OCI-LY3 (cell line): ENCODE results near the gene MAIP1.

ENCODE experiments used
- H2AFZ ChIP-seq: fragments of 200-600, 300-600 bp; shearing (Covaris generic); 2 replicates; pipeline ENCODE4 v1.6.0; 2014; ENCODE audit warnings: antibody characterized with exemption, low read depth, low read length
- H3K27ac ChIP-seq: fragments of 200-600, 300-600 bp; sonication (generic); 2 replicates; pipeline ENCODE4 v1.5.1; 2014; ENCODE audit warnings: mild to moderate bottlenecking, low read length, moderate library complexity, mixed read lengths
- H3K27me3 ChIP-seq: fragments of 200-600, 300-600 bp; sonication (generic); 2 replicates; pipeline ENCODE4 v1.6.1; 2014; ENCODE audit warnings: low read depth, low read length, mixed read lengths
- H3K36me3 ChIP-seq: fragments of 200-600, 300-600 bp; sonication (generic); replicated peaks from 2 replicates; pipeline ENCODE3; 2014; ENCODE audit warnings: low read depth, low read length, mixed read lengths
- H3K4me1 ChIP-seq: fragments of 300-600, 200-600 bp; sonication (generic); 2 replicates; pipeline ENCODE4 v1.6.1; 2014; ENCODE audit warnings: low read length, mixed read lengths
- H3K4me2 ChIP-seq: fragments of 200-600, 300-600 bp; sonication (generic); 2 replicates; pipeline ENCODE4 v1.6.1; 2014; ENCODE audit warnings: low read length, mixed read lengths
- H3K4me3 ChIP-seq: fragments of 300-600, 200-600 bp; sonication (generic); 2 replicates; pipeline ENCODE4 v1.5.1; 2014; ENCODE audit warnings: antibody characterized with exemption, mild to moderate bottlenecking, low read length, moderate library complexity
- H3K79me2 ChIP-seq: fragments of 300-600, 200-600 bp; shearing (Covaris generic); 2 replicates; pipeline ENCODE4 v1.6.1; 2014; ENCODE audit warnings: mild to moderate bottlenecking, low read length, mixed read lengths
- H3K9ac ChIP-seq: fragments of 300-600, 200-600 bp; shearing (Covaris generic); 2 replicates; pipeline ENCODE4 v1.6.0; 2014; ENCODE audit warnings: mild to moderate bottlenecking, low read length, moderate library complexity
- H3K9me3 ChIP-seq: fragments of 200-600, 300-600 bp; shearing (Covaris generic); 2 replicates; pipeline ENCODE4 v1.6.1; 2014; ENCODE audit warnings: low read length, mixed read lengths; ENCODE audit not compliant: insufficient read depth
- H4K20me1 ChIP-seq: fragments of 200-600, 300-600 bp; sonication (generic); 2 replicates; pipeline ENCODE4 v1.6.1; 2016; ENCODE audit warnings: low read length, mixed read lengths; ENCODE audit not compliant: insufficient read depth
- EZH2phosphoT487 ChIP-seq: fragments of 200-600 bp; shearing (Covaris generic); IDR thresholded peaks from 2 replicates; pipeline ENCODE4 v1.6.1; 2018; ENCODE audit warnings: antibody characterized with exemption, mixed run types, low read depth
- TF ChIP-seq, protein P1 (sequence below): fragments of 200-600, 300-600 bp; sonication (generic); IDR thresholded peaks from 2 replicates; pipeline ENCODE4 v1.5.1; 2014; ENCODE audit warnings: antibody characterized with exemption, low read length, low read depth

MAIP1 gene

DNA sequence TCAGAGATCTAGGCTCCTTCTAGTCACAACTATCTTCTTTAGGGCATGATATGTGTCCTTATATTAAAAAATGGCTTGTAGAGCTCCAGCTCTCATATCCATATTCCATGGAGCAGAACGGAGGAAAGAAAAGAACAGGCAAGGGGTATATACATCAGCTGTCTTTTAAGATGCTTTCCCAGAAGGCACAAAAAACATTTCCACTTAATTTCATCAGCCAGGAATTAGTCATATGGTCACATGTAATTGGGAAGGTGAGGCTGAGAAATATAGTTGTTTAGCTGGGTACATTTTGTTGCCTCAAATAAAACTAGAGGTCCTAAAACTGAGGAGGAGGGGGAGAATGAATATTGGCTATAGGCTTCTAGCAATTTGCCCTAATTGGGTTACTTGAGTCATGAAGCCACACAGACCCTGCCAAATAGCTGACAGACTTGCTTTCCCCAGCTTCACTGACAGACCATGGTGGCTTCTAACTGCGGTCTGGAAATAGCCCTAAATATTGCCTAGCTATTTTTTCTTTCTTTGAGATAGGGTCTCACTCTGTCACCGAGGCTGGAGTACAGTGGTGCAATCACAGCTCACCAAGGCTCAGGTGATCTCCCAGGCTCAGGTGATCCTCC is 20.0 kb downstream of the MAIP1 start:
- Histone ChIP-seq H3K36me3 (peaks cover 3% of the 10 kb centered on the region), H3K4me1 (peaks cover 11% of the 10 kb centered on the region), H3K9ac (no peak overlapping the region), H4K20me1 (no peaks in the 10 kb centered on the region), H3K4me3 (no peak overlapping the region), H3K9me3 (no peaks in the 10 kb centered on the region), H3K79me2 (no peaks in the 10 kb centered on the region), H3K27ac (no peak overlapping the region), H3K27me3 (no peaks in the 10 kb centered on the region), H2AFZ (no peak overlapping the region), H3K4me2 (no peak overlapping the region)
- TF ChIP-seq, protein P1, sequence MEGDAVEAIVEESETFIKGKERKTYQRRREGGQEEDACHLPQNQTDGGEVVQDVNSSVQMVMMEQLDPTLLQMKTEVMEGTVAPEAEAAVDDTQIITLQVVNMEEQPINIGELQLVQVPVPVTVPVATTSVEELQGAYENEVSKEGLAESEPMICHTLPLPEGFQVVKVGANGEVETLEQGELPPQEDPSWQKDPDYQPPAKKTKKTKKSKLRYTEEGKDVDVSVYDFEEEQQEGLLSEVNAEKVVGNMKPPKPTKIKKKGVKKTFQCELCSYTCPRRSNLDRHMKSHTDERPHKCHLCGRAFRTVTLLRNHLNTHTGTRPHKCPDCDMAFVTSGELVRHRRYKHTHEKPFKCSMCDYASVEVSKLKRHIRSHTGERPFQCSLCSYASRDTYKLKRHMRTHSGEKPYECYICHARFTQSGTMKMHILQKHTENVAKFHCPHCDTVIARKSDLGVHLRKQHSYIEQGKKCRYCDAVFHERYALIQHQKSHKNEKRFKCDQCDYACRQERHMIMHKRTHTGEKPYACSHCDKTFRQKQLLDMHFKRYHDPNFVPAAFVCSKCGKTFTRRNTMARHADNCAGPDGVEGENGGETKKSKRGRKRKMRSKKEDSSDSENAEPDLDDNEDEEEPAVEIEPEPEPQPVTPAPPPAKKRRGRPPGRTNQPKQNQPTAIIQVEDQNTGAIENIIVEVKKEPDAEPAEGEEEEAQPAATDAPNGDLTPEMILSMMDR: no peak
- no peak for TF ChIP-seq EZH2phosphoT487

- Histone ChIP-seq H3K4me3 (no peak overlapping the region), H3K4me2 (no peak overlapping the region), H2AFZ (no peak overlapping the region), H3K4me1 (peaks cover 11% of the 10 kb centered on the region), H3K9me3 (no peaks in the 10 kb centered on the region), H3K79me2 (no peaks in the 10 kb centered on the region), H4K20me1 (no peaks in the 10 kb centered on the region), H3K27ac (no peak overlapping the region), H3K36me3 (peaks cover 3% of the 10 kb centered on the region), H3K9ac (no peak overlapping the region), H3K27me3 (no peaks in the 10 kb centered on the region)
- TF ChIP-seq, protein P1: no peak
- no peak for TF ChIP-seq EZH2phosphoT487
Measured at GRCh38 chr2:199977984-199978415, 22.6 kb downstream of the MAIP1 start.

DNA sequence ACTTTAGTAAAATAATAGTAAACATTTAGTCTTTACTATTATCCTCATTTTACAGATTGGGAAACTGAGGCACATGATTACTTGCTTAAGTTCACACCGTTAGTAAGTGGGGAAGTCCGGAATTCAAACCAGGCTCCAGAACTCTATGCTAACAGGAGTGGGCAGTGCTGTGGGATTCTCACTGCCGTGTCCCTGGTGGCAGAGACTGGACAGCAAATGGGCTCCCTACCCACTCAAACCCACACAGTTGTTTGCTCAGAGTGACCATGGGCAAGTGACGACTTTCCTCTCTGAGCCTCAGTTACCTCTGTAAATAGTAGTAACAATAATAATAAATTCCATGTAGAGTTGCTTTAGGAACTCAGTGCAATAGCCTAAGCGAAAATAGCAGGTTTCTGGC is 24.0 kb downstream of the MAIP1 start:
- no peaks in the 10 kb centered on the region for H3K79me2 ChIP-seq
- H3K27ac ChIP-seq: no peak overlapping the region
- H3K9ac ChIP-seq: no peak overlapping the region
- peak overlapping the region; percentile 51; the same call in 1 of the 2 replicates for H3K4me3 ChIP-seq
- H4K20me1 ChIP-seq: no peaks in the 10 kb centered on the region
- H3K4me1 ChIP-seq: peaks cover 11% of the 10 kb centered on the region
- no peaks in the 10 kb centered on the region for H3K9me3 ChIP-seq
- peaks cover 2% of the 10 kb centered on the region for H3K36me3 ChIP-seq
- no peaks in the 10 kb centered on the region for H3K27me3 ChIP-seq
- 0 out of 2 replicates have a peak overlapping the region, but pooled peaks have one; percentile 40 for H2AFZ ChIP-seq
- TF ChIP-seq, protein P1: no peak
- TF ChIP-seq EZH2phosphoT487: no peak
- peak overlapping the region; percentile 72; the same call in 1 of the 2 replicates for H3K4me2 ChIP-seq

DNA sequence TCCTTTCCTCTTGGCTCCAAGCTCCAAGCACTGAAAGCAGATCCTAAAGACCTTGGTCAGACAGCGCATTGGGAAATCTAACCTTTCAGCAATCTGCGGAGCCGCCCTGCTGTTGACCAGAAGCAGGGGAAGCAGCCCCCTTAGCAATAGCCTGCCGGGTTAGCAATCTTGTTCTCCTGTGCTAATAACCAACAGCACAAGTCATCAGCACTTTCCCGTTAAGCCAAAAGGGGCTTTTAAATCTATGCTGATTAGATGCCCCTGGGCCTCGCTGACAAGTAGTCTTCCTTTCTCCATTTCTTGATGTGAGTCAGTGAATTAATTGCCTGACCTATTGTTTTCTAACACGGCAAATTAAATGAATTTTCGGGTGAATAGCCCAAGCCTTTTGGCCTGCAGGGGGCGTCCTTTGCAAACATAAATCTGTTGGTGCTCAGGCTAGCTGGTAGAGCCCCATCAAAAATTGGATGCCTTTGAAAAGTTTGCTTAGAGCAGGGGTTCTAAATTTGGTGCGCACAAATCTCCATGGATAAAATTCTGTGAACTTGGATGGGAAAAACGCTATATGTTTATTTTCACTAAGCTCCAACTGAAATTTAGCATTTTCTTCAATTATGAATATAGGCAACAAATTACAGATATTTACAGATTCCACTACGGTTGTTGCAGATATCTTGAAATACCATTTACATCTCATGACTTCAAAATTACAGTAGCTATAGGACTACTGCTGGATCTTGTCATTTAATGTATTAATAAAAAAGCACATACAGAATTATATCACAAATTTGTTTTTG is 24.6 kb downstream of the MAIP1 start:
- Histone ChIP-seq H3K9me3 (no peaks in the 10 kb centered on the region), H2AFZ (peak overlapping the region; percentile 40; the same call in 1 of the 2 replicates), H3K27me3 (no peaks in the 10 kb centered on the region), H3K27ac (no peak overlapping the region), H3K36me3 (no peaks in the 10 kb centered on the region), H3K4me3 (peak overlapping the region; percentile 51), H4K20me1 (no peaks in the 10 kb centered on the region), H3K9ac (no peak overlapping the region), H3K79me2 (no peaks in the 10 kb centered on the region), H3K4me2 (peak overlapping the region; percentile 72), H3K4me1 (peaks cover 11% of the 10 kb centered on the region)
- TF ChIP-seq, protein P1: peak; percentile 92
- TF ChIP-seq EZH2phosphoT487: no peak
